GM23338 (cell line): ENCODE measurements around the gene FGF3. TPM values are rescaled to one million over a fixed set of nuclear protein-coding genes. Genes with fewer than 3 reads are reported as not detected.

Experiments
- ATAC-seq: fragments of 200-7000 bp; cut with Tn5 transposase; 3 replicates; pipeline ENCODE4 v1.9.1; 2020
- DNase-seq: peaks from one replicate; pipeline ENCODE4 v3.0.0-alpha.2; 2015; ENCODE audit warnings: low spot score
- H2AFZ ChIP-seq: fragments of 200-600 bp; sonication (generic); 2 replicates; pipeline ENCODE4 v1.8.0; 2016; ENCODE audit warnings: antibody characterized with exemption, mild to moderate bottlenecking, moderate library complexity
- H3F3A ChIP-seq: fragments of 200-600 bp; sonication (generic); replicated peaks from 2 replicates; pipeline ENCODE4 v1.8.0; 2017; ENCODE audit warnings: antibody characterized with exemption, mixed run types, low read depth
- H3K27ac ChIP-seq: fragments of 200-600 bp; sonication (generic); 2 replicates; pipeline ENCODE4 v1.6.1; 2016; ENCODE audit warnings: low read depth
- H3K27me3 ChIP-seq: fragments of 200-600 bp; sonication (generic); 2 replicates; pipeline ENCODE4 v1.8.0; 2016; ENCODE audit warnings: mild to moderate bottlenecking, mixed run types, moderate library complexity; ENCODE audit not compliant: insufficient read depth
- H3K36me3 ChIP-seq: fragments of 200-600 bp; sonication (generic); 2 replicates; pipeline ENCODE4 v1.8.0; 2016; ENCODE audit warnings: mild to moderate bottlenecking; ENCODE audit not compliant: insufficient read depth
- H3K4me1 ChIP-seq: fragments of 200-600 bp; sonication (generic); 2 replicates; pipeline ENCODE4 v1.8.0; 2016; ENCODE audit warnings: mild to moderate bottlenecking, moderate library complexity; ENCODE audit not compliant: insufficient read depth
- H3K4me2 ChIP-seq: fragments of 200-600 bp; sonication (generic); 2 replicates; pipeline ENCODE4 v1.7.1; 2017; ENCODE audit warnings: mixed run types
- H3K4me3 ChIP-seq: fragments of 200-600 bp; sonication (generic); 2 replicates; pipeline ENCODE4 v1.6.1; 2016; ENCODE audit warnings: mixed run types
- H3K79me2 ChIP-seq: fragments of 200-600 bp; sonication (generic); replicated peaks from 2 replicates; pipeline ENCODE4 v1.8.0; 2017; ENCODE audit warnings: mild to moderate bottlenecking; ENCODE audit not compliant: insufficient read depth
- H3K9me2 ChIP-seq: fragments of 200-600 bp; sonication (generic); 2 replicates; pipeline ENCODE4 v1.8.0; 2017; ENCODE audit not compliant: insufficient read depth
- H4K20me1 ChIP-seq: fragments of 200-600 bp; sonication (generic); replicated peaks from 2 replicates; pipeline ENCODE4 v1.8.0; 2017; ENCODE audit warnings: mild to moderate bottlenecking; ENCODE audit not compliant: insufficient read depth
- H3K27ac Mint-ChIP-seq: 2 replicates; pipeline ENCODE4 v1.8.0; 2020; ENCODE audit warnings: inconsistent platforms, mild to moderate bottlenecking, moderate library complexity, mixed read lengths
- H3K27me3 Mint-ChIP-seq: 3 replicates; pipeline ENCODE4 v1.8.0; 2022; ENCODE audit warnings: low read depth, mild to moderate bottlenecking, moderate library complexity, mixed read lengths, inconsistent platforms; ENCODE audit not compliant: insufficient read depth, poor library complexity
- H3K36me3 Mint-ChIP-seq: 3 replicates; pipeline ENCODE4 v1.8.0; 2021; ENCODE audit warnings: low read depth, mild to moderate bottlenecking, inconsistent platforms, moderate library complexity, mixed read lengths
- H3K4me1 Mint-ChIP-seq: 3 replicates; pipeline ENCODE4 v1.8.0; 2020; ENCODE audit warnings: mild to moderate bottlenecking, inconsistent platforms, mixed read lengths
- H3K4me3 Mint-ChIP-seq: 3 replicates; pipeline ENCODE4 v1.8.0; 2021; ENCODE audit warnings: moderate library complexity, mild to moderate bottlenecking, inconsistent platforms, mixed read lengths
- H3K9me3 Mint-ChIP-seq: 3 replicates; pipeline ENCODE4 v1.8.0; 2020; ENCODE audit warnings: moderate library complexity, mild to moderate bottlenecking, inconsistent platforms, mixed read lengths
- CREB1 ChIP-seq: fragments of 250-450 bp; sonication (Bioruptor Pico); IDR thresholded peaks from 2 replicates; pipeline ENCODE4 v1.5.0; 2020; ENCODE audit warnings: low read depth, mild to moderate bottlenecking, moderate library complexity
- ETS1 ChIP-seq: IDR thresholded peaks from 2 replicates; pipeline ENCODE4 v1.6.1; 2016; ENCODE audit warnings: antibody characterized with exemption
- EZH2 ChIP-seq: fragments of 200-600 bp; sonication (generic); IDR thresholded peaks from one replicate; pipeline ENCODE4 v1.8.0; 2017; ENCODE audit warnings: antibody characterized with exemption, mild to moderate bottlenecking, low read depth; ENCODE audit not compliant: unreplicated experiment
- JUNB ChIP-seq: IDR thresholded peaks from one replicate; pipeline ENCODE4 v1.6.1; 2016; ENCODE audit warnings: antibody characterized with exemption; ENCODE audit not compliant: unreplicated experiment
- NANOG ChIP-seq: IDR thresholded peaks from 2 replicates; pipeline ENCODE4 v1.6.1; 2016; ENCODE audit warnings: antibody characterized with exemption, borderline replicate concordance
- STAT1 ChIP-seq: IDR thresholded peaks from one replicate; pipeline ENCODE4 v1.6.1; 2016; ENCODE audit warnings: antibody characterized with exemption; ENCODE audit not compliant: unreplicated experiment
- ZNF114 ChIP-seq: fragments of 250-450 bp; sonication (Bioruptor Pico); IDR thresholded peaks from 2 replicates; pipeline ENCODE4 v1.5.0; 2020; ENCODE audit warnings: mild to moderate bottlenecking, moderate library complexity
- ZNF462 ChIP-seq: fragments of 250-450 bp; sonication (Bioruptor Pico); IDR thresholded peaks from 2 replicates; pipeline ENCODE4 v1.5.0; 2020; ENCODE audit warnings: mild to moderate bottlenecking, moderate library complexity
- polyA plus RNA-seq: library from polyadenylated mRNA; unstranded; fragments of >200 nt; fragmentation: Nextera tagmentation; extraction: Ambion mirVana; gene quantifications from 2 replicates; pipeline ENCODE4 v1.2.1, GENCODE V29; 2016
- total RNA-seq: library from RNA; depleted of rRNA; stranded (reverse); fragments of >200 nt; shearing (Covaris generic); gene quantifications from 2 replicates; pipeline ENCODE4 v1.2.3, GENCODE V29; 2014
- TF ChIP-seq, protein P1 (sequence below), 2 experiments: fragments of 200-600 bp in 1 of 2; sonication (generic) in 1 of 2; conservative IDR thresholded peaks; 2 replicates each; pipeline versions ENCODE4 v1.5.1 to v1.6.1; 2016 to 2017; ENCODE audit warnings: antibody characterized with exemption in 2 of 2, low read depth in 2 of 2, mild to moderate bottlenecking in 2 of 2, moderate library complexity in 1 of 2

The FGF3 gene
- total and polyA plus RNA-seq, 2 experiments from 2014 or later = 1.2 TPM; not detected in 1

- Histone ChIP-seq H3F3A (no peaks in the 10 kb centered on the region), H4K20me1 (no peaks in the 10 kb centered on the region), H3K27ac (no peak overlapping the region), H3K9me2 (no peaks in the 10 kb centered on the region), H3K36me3 (no peaks in the 10 kb centered on the region), H2AFZ (no peak overlapping the region), H3K4me2 (no peak overlapping the region), H3K4me3 (no peak overlapping the region), H3K4me1 (no peaks in the 10 kb centered on the region), H3K27me3 (no peaks in the 10 kb centered on the region), H3K79me2 (no peaks in the 10 kb centered on the region)
- Mint-ChIP-seq H3K27ac (no peak overlapping the region), H3K9me3 (peaks cover 11% of the 10 kb centered on the region; the same call in 2 of the 3 replicates), H3K27me3 (peaks cover 24% of the 10 kb centered on the region), H3K4me1 (no peaks in the 10 kb centered on the region; the same call in 2 of the 3 replicates), H3K4me3 (no peak overlapping the region), H3K36me3 (no peaks in the 10 kb centered on the region)
- DNase-seq (no peak), ATAC-seq (no peak)
- TF ChIP-seq EZH2 (no peak), STAT1 (no peak), ZNF114 (CRISPR knock-in tag) (no peak), JUNB (no peak), CREB1 (no peak), ZNF462 (CRISPR knock-in tag) (no peak), NANOG (no peak), ETS1 (no peak)
- TF ChIP-seq, protein P1, sequence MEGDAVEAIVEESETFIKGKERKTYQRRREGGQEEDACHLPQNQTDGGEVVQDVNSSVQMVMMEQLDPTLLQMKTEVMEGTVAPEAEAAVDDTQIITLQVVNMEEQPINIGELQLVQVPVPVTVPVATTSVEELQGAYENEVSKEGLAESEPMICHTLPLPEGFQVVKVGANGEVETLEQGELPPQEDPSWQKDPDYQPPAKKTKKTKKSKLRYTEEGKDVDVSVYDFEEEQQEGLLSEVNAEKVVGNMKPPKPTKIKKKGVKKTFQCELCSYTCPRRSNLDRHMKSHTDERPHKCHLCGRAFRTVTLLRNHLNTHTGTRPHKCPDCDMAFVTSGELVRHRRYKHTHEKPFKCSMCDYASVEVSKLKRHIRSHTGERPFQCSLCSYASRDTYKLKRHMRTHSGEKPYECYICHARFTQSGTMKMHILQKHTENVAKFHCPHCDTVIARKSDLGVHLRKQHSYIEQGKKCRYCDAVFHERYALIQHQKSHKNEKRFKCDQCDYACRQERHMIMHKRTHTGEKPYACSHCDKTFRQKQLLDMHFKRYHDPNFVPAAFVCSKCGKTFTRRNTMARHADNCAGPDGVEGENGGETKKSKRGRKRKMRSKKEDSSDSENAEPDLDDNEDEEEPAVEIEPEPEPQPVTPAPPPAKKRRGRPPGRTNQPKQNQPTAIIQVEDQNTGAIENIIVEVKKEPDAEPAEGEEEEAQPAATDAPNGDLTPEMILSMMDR (conservative IDR thresholded peaks at IDR 0.05; ENCODE audit: low read depth in 2 of 2) = no peak
These were observed 21.3 kb downstream of the FGF3 start for GRCh38 chr11:69797737-69798528.
